A549 (cell line): Measurements from ENCODE around the gene NEDD4L. TPM values are rescaled to one million over a fixed set of nuclear protein-coding genes. Genes with fewer than 3 reads are reported as not detected.

Source experiments
- ATAC-seq, 2 experiments: fragments of 200-7000 bp in 1 of 2; fragments of >200 bp in 1 of 2; cut with Nextera tagmentation in 1 of 2; cut with Tn5 transposase in 1 of 2; 3 replicates each; pipeline versions ENCODE4 v1.8.0 to v1.9.1; 2018 to 2020; ENCODE audit warnings: mild to moderate bottlenecking in 1 of 2, moderate library complexity in 1 of 2
- CTCF ChIA-PET: fragments of 300-600 bp; sonication (Branson Sonifier 250); formaldehyde crosslinking; extraction: SDS; loops from one replicate; lab custom pipeline; 2021; ENCODE audit warnings: antibody characterized with exemption, inconsistent platforms; lab: Yijun Ruan, JAX
- POLR2A ChIA-PET: fragments of 350-600 bp; formaldehyde crosslinking; extraction: SDS; loops from one replicate; lab custom pipeline; 2021; ENCODE audit warnings: antibody characterized with exemption, inconsistent platforms; lab: Yijun Ruan, JAX
- DNase-seq, 2 experiments: peaks; one replicate each; pipeline versions ENCODE4 v3.0.0 to v3.0.0-alpha.2; 2011 to 2016; ENCODE audit warnings: low read depth in 1 of 2, low spot score in 1 of 2
- FAIRE-seq: peaks from 2 replicates; lab custom pipeline; 2011; peaks lifted over from hg19 to GRCh38; lab: Jason Lieb, UNC
- H3K27ac ChIP-seq, 2 experiments: fragments of >200 bp; sonication (Bioruptor Twin); formaldehyde crosslinking; 3 replicates each; pipeline ENCODE4 v1.5.1; 2016 to 2017
- H3K4me1 ChIP-seq: fragments of >200 bp; sonication (Bioruptor Twin); formaldehyde crosslinking; 3 replicates; pipeline ENCODE4 v1.6.1; 2016
- H3K4me2 ChIP-seq: fragments of >200 bp; sonication (Bioruptor Twin); formaldehyde crosslinking; 3 replicates; pipeline ENCODE4 v1.6.1; 2016
- H3K4me3 ChIP-seq: fragments of >200 bp; sonication (Bioruptor Twin); formaldehyde crosslinking; 3 replicates; pipeline ENCODE4 v1.5.1; 2016
- H3K9me3 ChIP-seq: fragments of >200 bp; sonication (Bioruptor Twin); formaldehyde crosslinking; 3 replicates; pipeline ENCODE4 v1.6.1; 2016
- ATOH8 ChIP-seq: fragments of 250-450 bp; sonication (Bioruptor Pico); IDR thresholded peaks from 2 replicates; pipeline ENCODE4 v1.5.0; 2020; ENCODE audit warnings: low read depth, mild to moderate bottlenecking, moderate library complexity
- BCL3 ChIP-seq: fragments of >200 bp; sonication (Bioruptor Twin); formaldehyde crosslinking; IDR thresholded peaks from 3 replicates; pipeline ENCODE4 v1.6.1; 2016
- E2F6 ChIP-seq: IDR thresholded peaks from 2 replicates; pipeline ENCODE4 v1.6.1; 2012; ENCODE audit warnings: low read depth, borderline replicate concordance
- EHF ChIP-seq: fragments of 250-450 bp; sonication (Bioruptor Pico); IDR thresholded peaks from 2 replicates; pipeline ENCODE4 v1.5.0; 2020; ENCODE audit warnings: mild to moderate bottlenecking
- EHMT2 ChIP-seq: fragments of 200-600 bp; sonication (generic); IDR thresholded peaks from 2 replicates; pipeline ENCODE4 v1.6.1; 2016; ENCODE audit warnings: antibody characterized with exemption, low read depth, mild to moderate bottlenecking, moderate library complexity
- ELK1 ChIP-seq: fragments of 150-350 bp; IDR thresholded peaks from 2 replicates; pipeline ENCODE4 v1.6.1; 2014; ENCODE audit warnings: low read depth, mild to moderate bottlenecking, low read length
- FOSL2 ChIP-seq, 2 experiments: fragments of 450-650 bp in 1 of 2; fragments of >200 bp in 1 of 2; sonication (Bioruptor Twin) in 1 of 2; formaldehyde crosslinking; IDR thresholded peaks; 2 replicates each; pipeline versions ENCODE4 v1.5.0 to v1.6.1; 2016 to 2020; ENCODE audit warnings: mild to moderate bottlenecking in 1 of 2, moderate library complexity in 1 of 2
- GATA3 ChIP-seq: IDR thresholded peaks from 2 replicates; pipeline ENCODE4 v1.6.1; 2012; ENCODE audit warnings: borderline replicate concordance
- HDAC2 ChIP-seq: fragments of 200-600 bp; sonication (generic); IDR thresholded peaks from 2 replicates; pipeline ENCODE4 v1.6.1; 2016
- HES2 ChIP-seq: fragments of >200 bp; sonication (Bioruptor Twin); formaldehyde crosslinking; IDR thresholded peaks from 2 replicates; pipeline ENCODE4 v1.6.1; 2016
- HOXB5 ChIP-seq: fragments of 250-450 bp; sonication (Bioruptor Pico); IDR thresholded peaks from 2 replicates; pipeline ENCODE4 v1.5.0; 2020; ENCODE audit warnings: mild to moderate bottlenecking, moderate library complexity
- JUN ChIP-seq, 2 experiments: fragments of >200 bp; sonication (Bioruptor Twin); formaldehyde crosslinking; IDR thresholded peaks; 2 replicates in 1 of 2; 3 replicates in 1 of 2; pipeline ENCODE4 v1.6.1; 2016 to 2017
- JUNB ChIP-seq: fragments of >200 bp; sonication (Bioruptor Twin); formaldehyde crosslinking; IDR thresholded peaks from 2 replicates; pipeline ENCODE4 v1.6.1; 2016
- KDM1A ChIP-seq: fragments of 200-600 bp; sonication (generic); IDR thresholded peaks from 2 replicates; pipeline ENCODE4 v1.6.1; 2016; ENCODE audit warnings: low read depth, mild to moderate bottlenecking
- MYC ChIP-seq: IDR thresholded peaks from 2 replicates; pipeline ENCODE4 v1.6.1; 2012; ENCODE audit warnings: mild to moderate bottlenecking, inconsistent platforms, low read length, improper control_type of control experiment, borderline replicate concordance
- NPAS2 ChIP-seq: fragments of 250-450 bp; sonication (Bioruptor Pico); IDR thresholded peaks from 2 replicates; pipeline ENCODE4 v1.8.0; 2022; ENCODE audit warnings: mild to moderate bottlenecking, moderate library complexity, borderline replicate concordance
- NR3C1 ChIP-seq: fragments of >200 bp; sonication (Bioruptor Twin); formaldehyde crosslinking; IDR thresholded peaks from 3 replicates; pipeline ENCODE4 v1.6.1; 2017
- PBX3 ChIP-seq: IDR thresholded peaks from 2 replicates; pipeline ENCODE4 v1.6.1; 2012
- POLR2AphosphoS2 ChIP-seq: conservative IDR thresholded peaks from 2 replicates; pipeline ENCODE4 v1.6.1; 2012; ENCODE audit warnings: low read length, improper control_type of control experiment, inconsistent platforms
- RARB ChIP-seq: fragments of 250-450 bp; sonication (Bioruptor Pico); IDR thresholded peaks from 2 replicates; pipeline ENCODE4 v1.8.0; 2021; ENCODE audit warnings: mild to moderate bottlenecking, moderate library complexity
- RFX5 ChIP-seq: fragments of 450-650 bp; IDR thresholded peaks from 2 replicates; pipeline ENCODE4 v1.7.1; 2014; ENCODE audit warnings: antibody characterized with exemption, mild to moderate bottlenecking, moderate library complexity
- SMC3 ChIP-seq: fragments of >200 bp; sonication (Bioruptor Twin); formaldehyde crosslinking; IDR thresholded peaks from 3 replicates; pipeline ENCODE4 v1.6.1; 2018; ENCODE audit warnings: inconsistent platforms
- TFCP2L1 ChIP-seq: fragments of 250-450 bp; sonication (Bioruptor Pico); IDR thresholded peaks from 2 replicates; pipeline ENCODE4 v1.5.0; 2021; ENCODE audit warnings: mild to moderate bottlenecking
- ZFP36 ChIP-seq: fragments of 450-650 bp; IDR thresholded peaks from 2 replicates; pipeline ENCODE4 v1.6.1; 2014; ENCODE audit warnings: borderline replicate concordance; ENCODE audit not compliant: partially characterized antibody
- WGBS: methylation state at CpG from one replicate; pipeline ENCODE4 v1.1.6; 2017; ENCODE audit errors: missing lambda C conversion rate; 5-methylcytosine and 5-hydroxymethylcytosine counted together
- polyA plus RNA-seq, 4 experiments: library from polyadenylated mRNA; depleted of rRNA in 3 of 4; stranded (reverse); fragments of >200 nt; fragmentation: RNase III in 1 of 4; extraction: RNeasy Plus Mini Kit Qiagen cat#74134 plus additional on column Dnase treatment in 1 of 4; gene quantifications; 2 replicates in 3 of 4; 3 replicates in 1 of 4; pipeline ENCODE4 v1.2.3, GENCODE V29; 2011 to 2017

Gene NEDD4L
- polyA plus RNA-seq, 2 of the 4 experiments (the other 2 are of a cell fraction) = 18.0 to 36.5 TPM

- no peak for DNase-seq
- Histone ChIP-seq H3K27ac (no peak overlapping the region), H3K4me3 (no peak overlapping the region), H3K4me1 (no peaks in the 10 kb centered on the region), H3K9me3 (no peaks in the 10 kb centered on the region), H3K4me2 (no peak overlapping the region)
- POLR2A ChIA-PET = no interaction called here
- WGBS = 87% methylated on average over 8 of the region's 8 CpGs
- CTCF ChIA-PET = interaction anchor here (0.6 to 1.4 kb wide), 2 partner anchors 10 to 389 kb away, joined by 4 read pairs; no protein-coding TSS in a partner anchor
- ATAC-seq = no peak
- TF ChIP-seq KDM1A = no peak
- TF ChIP-seq JUNB = no peak
- no peak for TF ChIP-seq ELK1
- no peak for TF ChIP-seq NR3C1
- TF ChIP-seq GATA3 = no peak
- no peak for TF ChIP-seq JUN (IDR thresholded peaks at IDR 0.05)
- no peak for TF ChIP-seq HES2
- no peak for TF ChIP-seq BCL3
- no peak for TF ChIP-seq ZFP36
- no peak for TF ChIP-seq RFX5
- TF ChIP-seq ATOH8 (CRISPR knock-in tag) = no peak
- no peak for TF ChIP-seq PBX3
- TF ChIP-seq RARB = no peak
- TF ChIP-seq EHMT2 = no peak
- TF ChIP-seq HOXB5 (CRISPR knock-in tag) = no peak
- no peak for TF ChIP-seq NPAS2 (CRISPR knock-in tag)
- TF ChIP-seq E2F6 = no peak
- no peak for TF ChIP-seq EHF (CRISPR knock-in tag)
- no peak for TF ChIP-seq MYC
- no peak for TF ChIP-seq HDAC2
- no peak for FAIRE-seq
Measured at GRCh38 chr18:58344861-58345463, 300.9 kb downstream of the NEDD4L start.

- no peak overlapping the region for H3K4me3 ChIP-seq
- POLR2A ChIA-PET = no interaction called here
- H3K27ac ChIP-seq = no peak overlapping the region
- WGBS = 90% methylated on average over 6 of the region's 6 CpGs
- H3K9me3 ChIP-seq = no peaks in the 10 kb centered on the region
- no peak for DNase-seq
- H3K4me2 ChIP-seq = no peak overlapping the region
- FAIRE-seq = no peak
- H3K4me1 ChIP-seq = no peaks in the 10 kb centered on the region
- no peak for ATAC-seq
- no peak for TF ChIP-seq POLR2AphosphoS2
- TF ChIP-seq TFCP2L1 (CRISPR knock-in tag) = no peak
- TF ChIP-seq FOSL2 (IDR thresholded peaks at IDR 0.05) = no peak
- TF ChIP-seq FOSL2 (CRISPR knock-in tag; IDR thresholded peaks at IDR 0.05) = no peak
- TF ChIP-seq SMC3 = no peak
- TF ChIP-seq, all 56 proteins: peak for 0
- CTCF ChIA-PET = no interaction called here
Measured at GRCh38 chr18:58345875-58346274, 301.8 kb downstream of the NEDD4L start.
